GM13977 (cell line): Measurements from ENCODE around the gene MX2.

ENCODE experiments used
- DNase-seq: peaks from one replicate; pipeline ENCODE4 v3.0.0; 2012; ENCODE audit warnings: low spot score
- in situ Hi-C: fragments of 300-500 bp; cut with MboI; formaldehyde crosslinking; loops from one replicate; pipeline ENCODE4 v1.12.0; 2022; ENCODE audit warnings: low sequenced_read_pairs, low pct_unique_long_range_greater_than_20kb, mixed read lengths, inconsistent platforms; ENCODE audit not compliant: unreplicated experiment
- TF ChIP-seq, protein P1 (sequence below): IDR thresholded peaks from 2 replicates; pipeline ENCODE4 v1.5.1; 2012; ENCODE audit warnings: mild to moderate bottlenecking, control low read depth; ENCODE audit not compliant: insufficient read depth; ENCODE audit errors: extremely low read depth, missing control alignments

The MX2 gene

GRCh38 chr21:41360072-41360821 lies 1.6 kb upstream of the MX2 start:
- TF ChIP-seq, protein P1, sequence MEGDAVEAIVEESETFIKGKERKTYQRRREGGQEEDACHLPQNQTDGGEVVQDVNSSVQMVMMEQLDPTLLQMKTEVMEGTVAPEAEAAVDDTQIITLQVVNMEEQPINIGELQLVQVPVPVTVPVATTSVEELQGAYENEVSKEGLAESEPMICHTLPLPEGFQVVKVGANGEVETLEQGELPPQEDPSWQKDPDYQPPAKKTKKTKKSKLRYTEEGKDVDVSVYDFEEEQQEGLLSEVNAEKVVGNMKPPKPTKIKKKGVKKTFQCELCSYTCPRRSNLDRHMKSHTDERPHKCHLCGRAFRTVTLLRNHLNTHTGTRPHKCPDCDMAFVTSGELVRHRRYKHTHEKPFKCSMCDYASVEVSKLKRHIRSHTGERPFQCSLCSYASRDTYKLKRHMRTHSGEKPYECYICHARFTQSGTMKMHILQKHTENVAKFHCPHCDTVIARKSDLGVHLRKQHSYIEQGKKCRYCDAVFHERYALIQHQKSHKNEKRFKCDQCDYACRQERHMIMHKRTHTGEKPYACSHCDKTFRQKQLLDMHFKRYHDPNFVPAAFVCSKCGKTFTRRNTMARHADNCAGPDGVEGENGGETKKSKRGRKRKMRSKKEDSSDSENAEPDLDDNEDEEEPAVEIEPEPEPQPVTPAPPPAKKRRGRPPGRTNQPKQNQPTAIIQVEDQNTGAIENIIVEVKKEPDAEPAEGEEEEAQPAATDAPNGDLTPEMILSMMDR = no peak
- no peak for DNase-seq
- in situ Hi-C loops = no loop called here

DNA sequence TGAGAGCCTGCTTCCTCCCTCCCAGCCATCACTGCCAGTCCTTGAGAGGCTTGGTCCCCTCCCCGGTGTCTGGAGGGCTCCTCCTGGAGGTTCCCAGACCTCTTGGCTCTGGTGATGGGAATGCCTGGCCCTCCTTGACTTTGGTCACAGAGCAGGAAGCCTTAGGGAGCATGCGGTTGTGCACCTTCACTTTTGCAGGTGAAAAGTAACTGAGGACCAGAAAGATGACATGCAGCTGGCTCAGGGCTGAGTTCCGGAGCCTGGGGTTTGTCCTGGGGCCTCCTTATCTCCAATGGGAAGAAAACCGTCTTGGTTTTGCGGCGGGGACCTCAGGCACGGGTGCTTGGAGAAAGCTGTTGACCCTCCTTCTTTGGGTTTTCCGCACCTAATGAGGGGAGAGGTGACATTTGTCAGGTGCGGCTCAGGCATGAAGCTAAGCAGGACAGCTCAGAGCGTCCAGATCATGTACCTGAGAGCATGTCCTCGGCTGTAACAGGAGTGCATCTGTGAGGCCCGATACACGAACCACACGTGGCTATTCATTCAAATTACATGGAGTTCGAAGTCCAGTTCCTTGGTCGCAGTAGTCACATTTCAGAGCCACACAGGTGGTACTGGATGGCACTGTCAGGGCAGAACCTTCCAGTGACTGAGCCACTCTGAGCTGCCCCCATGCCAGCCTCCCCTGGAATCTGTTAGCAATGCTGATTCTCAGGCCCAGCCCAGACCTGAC lies 608 bp upstream of the MX2 start:
- TF ChIP-seq, protein P1 = no peak
- in situ Hi-C loops = no loop called here

GRCh38 chr21:41362605-41363369 lies 960 bp downstream of the MX2 start:
- in situ Hi-C loops = no loop called here
- TF ChIP-seq, protein P1 = no peak

More for the DNA sequence above, 608 bp upstream of the MX2 start:
- DNase-seq = no peak

DNA sequence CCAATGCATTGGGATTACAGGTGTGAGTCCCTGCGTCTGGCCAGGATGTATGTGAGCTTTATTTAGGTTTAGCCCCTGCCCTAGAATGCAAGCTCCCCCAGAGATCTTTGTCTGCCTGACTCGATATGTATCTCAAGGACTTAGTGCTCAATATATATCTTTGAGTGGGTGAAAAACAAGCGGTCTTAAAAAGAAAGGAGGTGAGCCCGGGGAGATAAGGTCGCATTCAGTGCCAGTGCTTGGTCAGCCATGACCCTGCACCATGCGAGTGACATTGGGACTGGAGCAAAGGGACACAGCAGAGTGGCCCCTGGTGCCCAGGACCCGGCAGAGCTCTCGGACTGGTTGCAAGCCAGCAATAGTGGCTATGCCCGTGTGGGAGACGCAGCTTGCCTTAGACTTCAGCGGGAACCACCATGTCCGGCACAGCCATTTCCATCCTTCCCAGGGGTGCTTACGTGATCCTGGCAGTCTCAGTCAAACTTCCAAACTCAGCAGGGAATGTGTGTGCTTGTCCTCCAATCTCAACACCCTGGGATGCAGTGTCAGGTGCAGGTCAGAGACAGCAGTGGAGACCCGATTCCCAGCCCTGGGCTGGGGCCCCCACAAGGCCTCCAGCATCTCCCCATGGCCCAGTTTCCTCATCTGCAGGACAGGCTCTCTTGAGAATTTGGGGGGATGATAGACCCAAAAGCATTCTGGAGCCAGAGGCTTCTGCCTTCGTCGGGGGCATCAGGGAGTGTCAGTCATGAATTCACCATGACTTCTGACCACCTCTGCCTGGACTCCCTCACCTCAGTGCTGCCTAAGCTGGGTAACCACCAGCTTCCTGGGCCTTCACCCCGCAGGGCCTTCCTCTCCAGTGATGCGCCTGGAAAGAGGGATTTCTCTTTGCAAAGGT lies 1.8 kb downstream of the MX2 start:
- TF ChIP-seq, protein P1 = no peak
- in situ Hi-C loops = no loop called here
- no peak for DNase-seq

More at GRCh38 chr21:41362605-41363369, 960 bp downstream of the MX2 start:
- no peak for DNase-seq

DNA sequence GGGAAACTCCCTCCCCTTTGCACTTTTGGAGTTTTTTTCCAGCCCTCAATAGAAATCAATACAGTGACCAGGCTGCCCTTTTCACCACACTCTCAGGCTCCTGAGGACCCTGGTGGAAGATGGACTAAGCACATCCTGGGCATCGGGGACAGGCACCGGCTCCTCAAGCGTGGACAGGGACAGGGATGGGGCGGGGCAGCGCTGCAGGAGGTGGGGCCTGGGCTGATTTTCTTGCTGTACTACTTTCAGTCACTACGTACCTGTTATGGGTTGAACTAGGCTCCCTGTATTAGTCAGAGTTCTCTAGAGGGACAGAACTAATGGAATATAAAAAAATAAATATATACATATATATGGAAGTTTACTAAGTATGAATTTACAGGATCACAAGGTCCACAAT lies 2.5 kb downstream of the MX2 start:
- TF ChIP-seq, protein P1 = no peak
- in situ Hi-C loops = no loop called here
- no peak for DNase-seq
